ENCODE measurements around the gene ELOVL3.

DNA sequence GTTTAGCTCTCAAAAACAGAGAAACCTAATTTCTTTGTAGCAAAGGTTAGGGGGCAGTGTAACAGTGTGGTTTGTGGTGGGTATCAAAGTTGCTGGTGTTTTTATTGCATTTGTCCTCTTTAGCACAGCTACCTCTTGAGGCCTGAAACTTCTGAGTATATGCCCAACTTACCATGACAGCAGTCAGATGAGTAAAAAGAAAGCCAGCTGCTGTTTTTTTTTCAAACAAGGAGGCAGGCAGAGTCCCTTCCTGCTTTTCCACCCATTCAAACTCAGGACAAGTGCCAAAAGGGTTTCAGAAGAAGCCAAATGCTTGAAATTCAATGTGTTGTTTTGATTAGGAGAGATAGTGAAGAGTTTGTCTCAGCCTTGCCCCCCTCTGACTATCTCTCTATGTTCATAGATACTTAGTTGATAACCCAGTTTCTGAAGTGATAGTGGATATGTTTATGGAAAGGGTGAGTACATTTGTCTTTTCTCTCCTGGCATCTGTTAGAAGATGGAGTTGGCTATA lies 42.3 kb downstream of the ELOVL3 start:
- no peak for TF ChIP-seq POLR2A (IDR thresholded peaks at IDR 0.05; ENCODE audit: low read length)
- TF ChIP-seq GATA1 (IDR thresholded peaks at IDR 0.05; ENCODE audit: low read depth, low read length) = no peak

All from erythroblast (primary cell).